Osteocyte (in vitro differentiated cells): Measurements from ENCODE around the gene KIFC1. TPM values are rescaled to one million over a fixed set of nuclear protein-coding genes. Genes with fewer than 3 reads are reported as not detected.

ENCODE experiments used
- DNase-seq: peaks from one replicate; pipeline ENCODE4 v3.0.0; 2021; ENCODE audit warnings: mixed read lengths; ENCODE audit not compliant: unreplicated experiment; ENCODE audit errors: extremely low spot score
- H3K27ac Mint-ChIP-seq: one replicate; pipeline ENCODE4 v1.8.0; 2021; ENCODE audit warnings: mild to moderate bottlenecking, mixed read lengths; ENCODE audit not compliant: unreplicated experiment
- H3K27me3 Mint-ChIP-seq: one replicate; pipeline ENCODE4 v1.8.0; 2021; ENCODE audit warnings: mixed read lengths; ENCODE audit not compliant: unreplicated experiment
- H3K36me3 Mint-ChIP-seq: one replicate; pipeline ENCODE4 v1.8.0; 2021; ENCODE audit warnings: mixed read lengths; ENCODE audit not compliant: unreplicated experiment
- H3K4me1 Mint-ChIP-seq: one replicate; pipeline ENCODE4 v1.8.0; 2021; ENCODE audit warnings: mixed read lengths; ENCODE audit not compliant: unreplicated experiment
- H3K4me3 Mint-ChIP-seq: one replicate; pipeline ENCODE4 v1.8.0; 2021; ENCODE audit warnings: mild to moderate bottlenecking, moderate library complexity, mixed read lengths; ENCODE audit not compliant: unreplicated experiment
- H3K9me3 Mint-ChIP-seq: one replicate; pipeline ENCODE4 v1.8.0; 2021; ENCODE audit warnings: mixed read lengths; ENCODE audit not compliant: unreplicated experiment
- total RNA-seq: library from RNA; stranded (reverse); gene quantifications from 2 replicates; pipeline ENCODE4 v1.2.1, GENCODE V29; 2021
- TF ChIP-seq, protein P1 (sequence below): fragments of 200-600 bp; sonication (generic); IDR thresholded peaks from 2 replicates; pipeline ENCODE4 v1.5.0; 2021; ENCODE audit warnings: antibody characterized with exemption, mild to moderate bottlenecking, moderate library complexity

Gene KIFC1
- total RNA-seq, 1 donor from 2014 or later: 10.8 TPM

DNA sequence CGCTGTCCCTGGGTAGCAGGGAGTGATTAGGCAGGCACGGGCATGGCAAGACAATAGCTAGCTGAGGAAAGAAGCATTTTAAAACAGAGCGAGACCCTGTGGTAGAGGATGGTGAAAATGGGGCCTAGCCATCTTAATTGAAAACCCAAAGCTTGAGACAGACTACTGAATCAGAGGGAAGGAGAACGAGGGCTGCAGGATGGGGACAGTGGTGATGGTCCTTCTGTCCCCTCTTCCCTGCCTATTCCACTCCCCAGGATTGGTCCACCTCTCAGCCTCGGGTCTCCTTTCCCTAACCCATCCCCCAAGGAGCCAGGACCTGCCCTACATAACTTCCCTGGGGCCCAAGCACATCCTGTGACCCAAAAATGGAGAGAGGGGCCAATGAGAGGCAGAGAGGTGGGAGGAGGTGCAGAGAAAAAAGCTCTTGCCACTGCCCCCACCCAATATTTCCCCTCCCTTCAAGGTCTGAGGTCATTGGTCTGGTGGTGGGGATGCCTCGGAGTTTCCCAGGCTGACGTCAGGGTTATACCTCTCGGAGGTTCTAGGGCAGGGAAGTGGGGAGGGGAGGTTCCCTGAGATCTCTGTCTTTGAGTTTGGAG is 27.2 kb downstream of the KIFC1 start:
- Mint-ChIP-seq H3K9me3 (no peaks in the 10 kb centered on the region), H3K36me3 (peaks cover 14% of the 10 kb centered on the region), H3K27ac (peak overlapping the region; percentile 99)

DNA sequence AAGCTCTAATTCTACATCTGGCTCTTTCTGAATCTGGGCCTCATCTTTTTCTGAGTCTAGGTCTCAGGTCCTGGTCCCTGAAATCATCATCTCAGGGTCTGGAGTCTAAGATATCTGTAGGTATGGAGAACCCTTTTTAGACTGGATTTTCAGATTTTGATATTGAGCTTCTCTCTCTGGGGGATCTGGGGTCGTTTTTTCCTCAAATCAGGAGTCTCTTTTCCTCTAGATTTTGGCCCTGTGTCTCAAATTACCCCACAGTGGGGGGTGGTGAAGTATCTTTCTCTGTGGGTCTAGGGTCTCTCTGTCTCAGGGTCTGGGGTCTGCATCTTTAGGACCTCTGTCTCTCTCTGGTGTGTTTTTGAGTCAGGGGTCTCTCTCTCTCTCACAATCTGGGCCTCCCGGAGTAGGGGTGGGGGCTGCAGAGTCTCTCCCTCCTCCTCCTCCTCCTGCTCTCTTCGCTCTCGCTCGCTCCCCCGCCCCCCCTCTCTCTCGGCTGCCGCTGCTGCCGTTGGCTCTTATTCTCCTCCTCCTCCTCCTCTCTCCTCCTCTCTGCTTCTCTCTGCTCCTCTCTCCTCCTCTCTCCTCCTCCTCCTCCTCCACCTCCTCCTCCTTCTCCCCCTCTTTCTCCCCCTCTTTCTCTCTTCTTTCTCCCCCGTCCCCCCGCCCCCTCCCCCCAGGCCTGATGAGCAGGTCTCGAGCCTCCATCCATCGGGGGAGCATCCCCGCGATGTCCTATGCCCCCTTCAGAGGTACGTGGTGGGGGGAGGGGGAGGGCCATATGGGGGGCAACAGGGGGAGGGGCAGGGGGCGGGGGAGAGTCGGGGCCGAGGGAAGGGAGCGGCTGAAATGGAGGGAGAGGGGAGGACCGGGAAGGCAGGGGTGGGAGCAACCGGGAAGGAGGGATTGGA is 28.2 kb downstream of the KIFC1 start, which contains the start of gene SYNGAP1:
TSS of gene SYNGAP1 (plus strand) at position 486 of the 911 bp plus-strand sequence. CDS start at position 686, 200 bp downstream.
- Mint-ChIP-seq H3K36me3 (peaks cover 12% of the 10 kb centered on the region), H3K27me3 (no peaks in the 10 kb centered on the region), H3K9me3 (no peaks in the 10 kb centered on the region), H3K4me1 (peaks cover 66% of the 10 kb centered on the region), H3K4me3 (peak within 1 kb of the TSS; percentile 98), H3K27ac (peak within 1 kb of the TSS; percentile 99)
- no peak for DNase-seq
- TF ChIP-seq, protein P1, sequence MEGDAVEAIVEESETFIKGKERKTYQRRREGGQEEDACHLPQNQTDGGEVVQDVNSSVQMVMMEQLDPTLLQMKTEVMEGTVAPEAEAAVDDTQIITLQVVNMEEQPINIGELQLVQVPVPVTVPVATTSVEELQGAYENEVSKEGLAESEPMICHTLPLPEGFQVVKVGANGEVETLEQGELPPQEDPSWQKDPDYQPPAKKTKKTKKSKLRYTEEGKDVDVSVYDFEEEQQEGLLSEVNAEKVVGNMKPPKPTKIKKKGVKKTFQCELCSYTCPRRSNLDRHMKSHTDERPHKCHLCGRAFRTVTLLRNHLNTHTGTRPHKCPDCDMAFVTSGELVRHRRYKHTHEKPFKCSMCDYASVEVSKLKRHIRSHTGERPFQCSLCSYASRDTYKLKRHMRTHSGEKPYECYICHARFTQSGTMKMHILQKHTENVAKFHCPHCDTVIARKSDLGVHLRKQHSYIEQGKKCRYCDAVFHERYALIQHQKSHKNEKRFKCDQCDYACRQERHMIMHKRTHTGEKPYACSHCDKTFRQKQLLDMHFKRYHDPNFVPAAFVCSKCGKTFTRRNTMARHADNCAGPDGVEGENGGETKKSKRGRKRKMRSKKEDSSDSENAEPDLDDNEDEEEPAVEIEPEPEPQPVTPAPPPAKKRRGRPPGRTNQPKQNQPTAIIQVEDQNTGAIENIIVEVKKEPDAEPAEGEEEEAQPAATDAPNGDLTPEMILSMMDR: no peak

More for the DNA sequence above, 27.2 kb downstream of the KIFC1 start:
- TF ChIP-seq, protein P1: no peak
- peak overlapping the region; percentile 98 for H3K4me3 Mint-ChIP-seq
- DNase-seq: no peak
- H3K27me3 Mint-ChIP-seq: no peaks in the 10 kb centered on the region
- peaks cover 61% of the 10 kb centered on the region for H3K4me1 Mint-ChIP-seq

DNA sequence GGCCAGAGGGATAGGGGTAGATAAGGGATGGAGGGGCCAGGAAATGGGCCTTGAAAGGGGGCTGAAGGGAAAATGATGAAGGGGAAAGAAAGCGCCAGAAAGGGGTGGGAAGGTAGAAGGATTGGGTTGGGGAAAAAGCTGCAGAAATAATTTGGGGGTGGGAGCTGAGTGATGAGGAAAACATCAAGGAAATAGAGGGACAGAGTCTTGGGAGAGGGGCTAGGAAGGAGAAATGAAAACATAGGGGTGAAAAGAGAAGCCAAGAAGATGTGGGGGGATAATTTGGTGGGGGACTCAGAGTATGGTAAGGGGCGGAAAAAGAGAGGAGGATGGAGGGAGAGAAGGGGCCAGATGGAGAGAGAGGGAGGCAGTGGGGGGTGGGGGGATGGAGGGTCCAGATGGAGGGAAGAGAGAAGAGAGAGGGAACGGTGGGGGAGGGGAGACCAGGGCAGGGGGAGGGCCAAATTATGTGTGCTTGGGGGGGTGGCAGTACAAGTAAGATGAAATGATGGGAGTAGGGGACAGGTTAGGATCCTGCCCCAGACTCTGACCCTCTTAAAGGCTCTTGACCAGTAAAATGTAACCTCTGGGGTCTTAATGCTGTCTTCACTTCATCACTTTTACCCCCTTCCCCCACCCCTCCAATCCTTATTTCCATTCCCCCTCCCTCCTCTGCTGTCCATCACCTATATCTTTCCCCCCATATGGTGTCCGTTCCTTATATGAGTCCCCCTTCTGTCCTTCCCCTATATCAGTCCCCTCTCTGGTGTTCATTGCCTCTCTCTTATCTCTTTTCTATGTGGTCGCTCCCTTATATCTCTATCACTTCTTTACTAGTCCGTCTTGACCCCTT is 29.1 kb downstream of the KIFC1 start:
- TF ChIP-seq, protein P1: no peak
- H3K27ac Mint-ChIP-seq: peak overlapping the region; percentile 69
- peaks cover 66% of the 10 kb centered on the region for H3K4me1 Mint-ChIP-seq
- H3K4me3 Mint-ChIP-seq: peak overlapping the region; percentile 77
- no peak for DNase-seq
- H3K36me3 Mint-ChIP-seq: peaks cover 8% of the 10 kb centered on the region
- no peaks in the 10 kb centered on the region for H3K27me3 Mint-ChIP-seq
- no peaks in the 10 kb centered on the region for H3K9me3 Mint-ChIP-seq

DNA sequence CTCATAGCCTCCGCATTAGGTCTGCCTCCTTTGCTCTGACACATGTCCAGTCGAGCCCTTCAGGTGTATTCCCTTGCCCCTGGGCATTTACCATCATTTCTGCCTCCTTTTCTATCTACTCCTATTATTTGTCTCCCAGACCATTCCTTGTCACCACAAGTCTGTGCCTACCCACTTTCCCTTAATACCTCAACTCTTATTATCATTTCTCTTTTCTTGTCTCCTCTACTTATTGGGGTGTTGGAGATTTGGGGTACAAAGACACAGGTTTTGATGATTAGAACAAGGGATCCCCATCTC is 29.7 kb downstream of the KIFC1 start:
- DNase-seq: no peak
- Mint-ChIP-seq H3K9me3 (no peaks in the 10 kb centered on the region), H3K36me3 (peaks cover 8% of the 10 kb centered on the region), H3K27ac (peak overlapping the region; percentile 35), H3K4me3 (peak overlapping the region; percentile 40), H3K27me3 (no peaks in the 10 kb centered on the region), H3K4me1 (peaks cover 64% of the 10 kb centered on the region)
- TF ChIP-seq, protein P1: no peak
